GM21447 (cell line): ENCODE results near the gene RGS8.

Source experiments
- ATAC-seq: cut with Tn5 transposase; IDR thresholded peaks from one replicate; pipeline ENCODE4 v1.9.1; 2021; ENCODE audit not compliant: unreplicated experiment

The RGS8 gene

GRCh38 chr1:182641561-182641960 is 42.8 kb downstream of the RGS8 start:
- ATAC-seq, result no peak

GRCh38 chr1:182639330-182639729 is 45.1 kb downstream of the RGS8 start:
- no peak for ATAC-seq

GRCh38 chr1:182637769-182638168 is 46.6 kb downstream of the RGS8 start:
- ATAC-seq, result no peak

- ATAC-seq, result no peak
These were observed 48.5 kb downstream of the RGS8 start for GRCh38 chr1:182635871-182636270.
